NT2/D1 (cell line): Measurements from ENCODE around the gene CCDC152.
"Not testable (repeated sequence)": the region's sequence is repeated elsewhere in the genome, so short reads cannot be mapped to it uniquely, and the experiment has no call there.

Experiments used
- DNase-seq: peaks from one replicate; pipeline ENCODE4 v3.0.0-alpha.2; 2011; ENCODE audit warnings: low read depth, low spot score
- H3K27me3 ChIP-seq: 2 replicates; pipeline ENCODE4 v1.6.0; 2011; ENCODE audit warnings: mild to moderate bottlenecking; ENCODE audit not compliant: insufficient read length, insufficient read depth
- H3K36me3 ChIP-seq: 2 replicates; pipeline ENCODE4 v1.6.1; 2011; ENCODE audit warnings: mild to moderate bottlenecking, low read length, mixed read lengths; ENCODE audit not compliant: insufficient read depth, insufficient read length
- H3K4me1 ChIP-seq: 2 replicates; pipeline ENCODE4 v1.5.1; 2011; ENCODE audit not compliant: insufficient read depth, insufficient read length
- H3K4me3 ChIP-seq: 2 replicates; pipeline ENCODE4 v1.5.1; 2011; ENCODE audit warnings: low read depth; ENCODE audit not compliant: insufficient read length
- H3K9ac ChIP-seq: 2 replicates; pipeline ENCODE4 v1.6.0; 2011; ENCODE audit warnings: low read depth; ENCODE audit not compliant: insufficient read length
- H3K9me3 ChIP-seq: 2 replicates; pipeline ENCODE4 v1.5.1; 2011; ENCODE audit warnings: mild to moderate bottlenecking, low read length; ENCODE audit not compliant: insufficient read depth
- SUZ12 ChIP-seq: IDR thresholded peaks from 2 replicates; pipeline ENCODE4 v1.6.1; 2011; ENCODE audit not compliant: insufficient read length, insufficient read depth; ENCODE audit errors: extremely low read depth
- YY1 ChIP-seq: IDR thresholded peaks from 2 replicates; pipeline ENCODE4 v1.6.1; 2011; ENCODE audit not compliant: insufficient read length, insufficient read depth
- ZNF274 ChIP-seq: IDR thresholded peaks from 2 replicates; pipeline ENCODE4 v1.6.1; 2011; ENCODE audit warnings: mild to moderate bottlenecking, low read depth, low read length

Gene CCDC152

DNA sequence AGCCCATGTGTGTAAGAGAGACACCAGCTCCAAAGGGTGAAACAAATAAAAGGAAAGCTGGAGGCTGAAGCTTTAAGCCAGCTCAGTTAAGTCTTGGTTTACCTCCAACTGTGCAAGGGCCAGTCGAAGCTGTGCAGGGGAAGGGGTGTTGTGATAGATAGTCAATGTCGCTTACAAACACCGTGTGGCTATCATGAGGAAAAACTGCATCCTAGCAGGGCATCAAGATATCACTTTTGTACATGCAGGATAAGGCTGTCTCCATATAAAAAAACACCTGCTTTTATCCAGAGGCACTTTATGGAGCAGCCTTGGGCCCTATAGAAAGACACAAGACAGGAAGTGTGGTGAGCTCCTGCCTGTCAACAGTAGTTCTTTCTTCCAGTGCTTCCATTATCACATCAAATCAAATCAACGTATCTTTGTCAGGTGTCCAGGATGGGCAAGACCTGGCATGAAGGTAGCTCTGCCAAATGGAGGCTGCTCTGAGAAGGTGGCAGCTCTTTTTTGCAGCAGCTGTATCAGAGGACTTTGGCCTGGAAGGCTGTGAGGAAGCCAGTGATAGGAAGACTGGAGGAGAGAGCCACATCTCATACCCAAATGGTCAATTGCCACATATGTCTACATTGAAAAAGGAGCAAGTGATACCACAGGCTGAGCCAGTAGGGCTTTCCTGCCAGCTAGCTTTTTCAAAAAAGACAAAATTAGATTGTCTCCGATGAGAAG, 84.4 kb downstream of the CCDC152 start:
- Histone ChIP-seq H3K36me3 (no peaks in the 10 kb centered on the region), H3K4me1 (no peaks in the 10 kb centered on the region), H3K27me3 (no peaks in the 10 kb centered on the region), H3K9ac (no peak overlapping the region), H3K9me3 (no peaks in the 10 kb centered on the region; the same call in 1 of the 2 replicates), H3K4me3 (no peak overlapping the region)
- TF ChIP-seq ZNF274 (no peak), SUZ12 (no peak)
- DNase-seq, result no peak

DNA sequence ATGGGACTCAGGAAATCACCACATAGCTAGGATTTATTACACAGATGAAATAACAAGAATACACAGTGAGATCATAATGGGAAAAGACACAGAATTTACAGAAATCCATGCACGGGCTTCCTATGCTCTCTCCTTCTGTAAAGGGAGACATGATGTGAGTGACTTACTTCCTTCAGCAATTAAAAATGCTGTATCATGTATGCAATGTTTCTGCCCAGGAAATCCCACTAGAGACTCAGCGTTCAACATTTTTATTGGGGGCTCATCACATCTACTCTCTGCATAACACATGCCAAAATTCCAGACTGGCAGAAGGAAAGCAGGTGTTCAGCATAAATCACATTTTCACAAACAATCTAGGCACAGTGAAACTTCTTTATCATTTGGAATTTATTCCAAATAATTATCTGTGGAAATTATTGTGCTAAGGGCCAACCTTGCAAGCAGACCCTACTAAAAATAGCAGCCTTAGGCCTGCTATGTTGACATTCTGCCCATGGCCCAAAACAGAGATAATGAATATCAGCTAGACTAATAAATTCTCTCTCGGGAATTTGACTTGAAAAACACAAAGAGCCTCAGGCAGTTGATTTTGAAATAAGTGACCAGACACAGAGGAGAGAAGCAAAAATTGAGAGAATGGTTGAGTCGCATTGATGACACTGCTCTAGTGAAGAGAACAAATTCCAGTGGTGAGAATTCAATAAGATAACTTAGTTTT, 86.5 kb downstream of the CCDC152 start:
- DNase-seq, result no peak
- TF ChIP-seq ZNF274 (no peak), SUZ12 (no peak), YY1 (no peak)
- no peaks in the 10 kb centered on the region for H3K27me3 ChIP-seq
- H3K9ac ChIP-seq, result no peak overlapping the region
- no peaks in the 10 kb centered on the region for H3K36me3 ChIP-seq
- H3K4me1 ChIP-seq, result no peaks in the 10 kb centered on the region
- no peak overlapping the region for H3K4me3 ChIP-seq
- H3K9me3 ChIP-seq, result no peaks in the 10 kb centered on the region

DNA sequence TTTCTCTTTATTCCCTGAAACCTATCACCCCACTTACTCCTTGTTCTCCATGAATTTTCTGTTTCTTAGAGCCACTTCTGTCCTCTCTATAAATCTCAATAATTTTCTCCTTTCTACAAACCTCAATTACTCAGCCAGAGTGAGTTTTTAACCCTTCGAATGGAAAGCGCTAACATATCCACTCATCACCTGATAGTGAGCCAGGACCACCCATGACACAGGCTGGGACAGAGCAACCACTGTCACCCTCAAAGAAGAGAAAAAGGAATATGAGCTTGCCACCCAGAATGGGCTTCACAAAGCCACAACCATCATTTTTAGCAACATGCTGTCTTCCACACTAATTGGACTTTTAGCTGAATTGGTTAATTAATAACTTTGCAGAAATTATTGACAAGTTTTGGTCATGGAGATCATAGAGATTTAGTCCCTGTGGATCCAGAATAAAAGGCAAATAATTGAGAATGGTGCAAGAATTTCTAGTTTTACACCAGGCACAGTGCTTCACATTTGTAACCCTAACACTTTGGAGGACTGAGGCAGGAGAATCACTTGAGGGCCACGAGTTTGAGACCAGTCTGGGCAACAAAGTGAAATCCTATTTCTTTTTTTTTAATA, 87.2 kb downstream of the CCDC152 start:
- Histone ChIP-seq H3K9me3 (no peaks in the 10 kb centered on the region), H3K36me3 (no peaks in the 10 kb centered on the region), H3K4me1 (no peaks in the 10 kb centered on the region), H3K9ac (no peak overlapping the region), H3K4me3 (no peak overlapping the region), H3K27me3 (no peaks in the 10 kb centered on the region)
- TF ChIP-seq SUZ12, result no peak
- TF ChIP-seq ZNF274, result no peak
- TF ChIP-seq YY1, result no peak
- DNase-seq, result no peak

DNA sequence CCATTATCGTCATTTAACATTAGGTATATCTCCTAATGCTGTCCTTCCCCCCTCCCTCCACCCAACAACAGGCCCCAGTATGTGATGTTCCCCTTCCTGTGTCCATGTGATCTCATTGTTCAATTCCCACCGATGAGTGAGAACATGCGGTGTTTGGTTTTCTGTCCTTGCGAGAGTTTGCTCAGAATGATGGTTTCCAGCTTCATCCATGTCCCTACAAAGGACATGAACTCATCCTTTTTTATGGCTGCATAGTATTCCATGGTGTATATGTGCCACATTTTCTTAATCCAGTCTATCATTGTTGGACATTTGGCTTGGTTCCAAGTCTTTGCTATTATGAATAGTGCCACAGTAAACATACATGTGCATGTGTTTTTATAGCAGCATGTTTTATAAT, 87.8 kb downstream of the CCDC152 start:
- not testable (repeated sequence) for H3K27me3 ChIP-seq, DNase-seq, H3K36me3 ChIP-seq, H3K4me1 ChIP-seq, H3K9ac ChIP-seq, H3K9me3 ChIP-seq, H3K4me3 ChIP-seq

DNA sequence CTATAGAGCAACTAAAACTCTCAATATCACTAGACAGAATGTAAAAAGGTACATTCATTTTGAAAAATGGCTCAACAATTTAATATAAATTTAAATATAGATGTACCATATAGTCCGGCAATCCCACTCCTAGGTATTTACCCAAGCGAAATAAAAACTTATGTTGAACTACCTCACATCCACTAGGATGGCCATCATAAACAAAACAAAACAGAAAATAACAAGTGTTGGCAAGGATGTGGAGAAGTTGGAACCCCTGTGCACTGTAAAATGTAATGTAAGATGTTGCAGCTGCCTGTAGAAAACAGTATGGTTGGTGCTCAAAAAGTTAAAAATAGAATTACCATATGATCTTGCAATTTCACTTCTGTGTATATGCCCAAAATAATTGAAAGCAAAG, 91.9 kb downstream of the CCDC152 start:
- no peak overlapping the region for H3K9ac ChIP-seq
- no peak for DNase-seq
- H3K4me1 ChIP-seq, result no peaks in the 10 kb centered on the region
- TF ChIP-seq YY1, result no peak
- TF ChIP-seq ZNF274, result no peak
- TF ChIP-seq SUZ12, result no peak
- H3K27me3 ChIP-seq, result no peaks in the 10 kb centered on the region
- no peak overlapping the region for H3K4me3 ChIP-seq
- no peaks in the 10 kb centered on the region for H3K9me3 ChIP-seq
- no peaks in the 10 kb centered on the region for H3K36me3 ChIP-seq

DNA sequence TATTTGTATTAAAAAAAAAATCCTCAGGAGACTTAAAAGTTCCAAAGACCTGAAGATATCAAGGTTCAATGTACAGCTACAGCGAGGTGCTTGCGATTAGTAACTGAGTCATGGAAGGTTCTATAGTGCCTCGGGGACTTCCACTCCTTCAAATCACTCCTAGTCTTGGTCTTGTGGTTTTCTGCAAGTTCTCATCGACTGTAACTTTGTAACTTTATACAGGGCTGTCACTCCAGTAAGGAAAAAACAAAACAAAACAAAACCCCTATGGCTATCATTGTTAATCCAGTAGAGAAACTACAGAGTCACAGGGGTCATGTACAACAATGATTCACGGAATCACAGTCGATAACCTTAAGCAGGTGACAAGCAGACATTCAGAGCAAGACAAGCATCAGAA, 94.9 kb downstream of the CCDC152 start:
- no peak for DNase-seq
- Histone ChIP-seq H3K27me3 (no peaks in the 10 kb centered on the region), H3K4me3 (no peak overlapping the region), H3K9ac (no peak overlapping the region), H3K36me3 (no peaks in the 10 kb centered on the region), H3K9me3 (no peaks in the 10 kb centered on the region), H3K4me1 (no peaks in the 10 kb centered on the region)
- TF ChIP-seq YY1 (no peak), ZNF274 (no peak), SUZ12 (no peak)
